ENCODE measurements around the gene NUP37. TPM values are rescaled to one million over a fixed set of nuclear protein-coding genes. Genes with fewer than 3 reads are reported as not detected.
"Not testable (repeated sequence)": the region's sequence is repeated elsewhere in the genome, so short reads cannot be mapped to it uniquely, and the experiment has no call there.

Gene NUP37
- total RNA-seq, 1 donor from 2014 or later = 141 TPM

DNA sequence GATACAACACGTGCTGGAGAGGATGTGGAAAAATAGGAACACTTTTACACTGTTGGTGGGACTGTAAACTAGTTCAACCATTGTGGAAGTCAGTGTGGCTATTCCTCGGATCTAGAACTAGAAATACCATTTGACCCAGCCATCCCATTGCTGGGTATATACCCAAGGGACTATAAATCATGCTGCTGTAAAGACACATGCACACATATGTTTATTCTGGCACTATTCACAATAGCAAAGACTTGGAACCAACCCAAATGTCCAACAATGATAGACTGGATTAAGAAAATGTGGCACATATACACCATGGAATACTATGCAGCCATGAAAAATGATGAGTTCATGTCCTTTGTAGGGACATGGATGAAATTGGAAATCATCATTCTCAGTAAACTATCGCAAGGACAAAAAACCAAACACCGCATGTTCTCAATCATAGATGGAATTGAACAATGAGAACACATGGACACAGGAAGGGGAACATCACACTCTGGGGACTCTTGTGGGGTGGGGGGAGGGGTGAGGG, 27.2 kb upstream of the NUP37 start:
- not testable (repeated sequence) for H3K36me3 ChIP-seq
- H3K36me3 Mint-ChIP-seq = peaks cover 16% of the 10 kb centered on the region

DNA sequence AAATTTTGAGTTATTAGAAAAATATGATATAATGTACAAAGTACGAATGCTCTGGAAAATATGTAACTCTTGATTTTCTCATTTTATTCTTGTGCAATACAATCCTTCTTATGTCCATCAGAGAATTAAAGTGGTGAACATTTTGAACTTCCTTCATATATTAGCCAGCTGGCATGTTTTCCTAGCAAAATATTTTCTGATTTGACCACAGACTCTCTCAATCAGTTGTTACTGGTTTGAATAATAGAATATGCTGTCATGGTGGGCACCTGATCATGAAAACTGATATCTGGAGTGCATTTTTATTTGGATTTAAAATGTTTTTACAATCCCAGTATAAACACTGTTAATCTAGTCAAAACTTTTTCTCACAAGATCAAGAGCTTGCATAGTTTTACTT, 24.3 kb upstream of the NUP37 start:
- Histone ChIP-seq H3K4me1 (no peaks in the 10 kb centered on the region), H3K27me3 (no peaks in the 10 kb centered on the region), H3K9ac (no peak overlapping the region), H3K4me2 (no peak overlapping the region), H3K27ac (no peak overlapping the region), H4K20me1 (ENCODE audit: low read depth) (no peaks in the 10 kb centered on the region), H3K4me3 (no peak overlapping the region), H3K9me3 (ENCODE audit: low read depth) (no peaks in the 10 kb centered on the region), H2AFZ (replicated peaks) (no peak overlapping the region), H3K79me2 (ENCODE audit: low read depth) (peaks cover 22% of the 10 kb centered on the region), H3F3A (ENCODE audit: low read depth) (no peaks in the 10 kb centered on the region), H3K36me3 (peaks cover 7% of the 10 kb centered on the region)
- no peak overlapping the region for H3K4me3 Mint-ChIP-seq
- H3K27me3 Mint-ChIP-seq (ENCODE audit: insufficient read depth, low read depth) = no peaks in the 10 kb centered on the region
- no peak for DNase-seq (ENCODE audit: low spot score)
- peaks cover 35% of the 10 kb centered on the region for H3K36me3 Mint-ChIP-seq
- TF ChIP-seq EZH2 (IDR thresholded peaks at IDR 0.05) (no peak), EZH2phosphoT487 (IDR thresholded peaks at IDR 0.05) (no peak)
- TF ChIP-seq, protein P1, sequence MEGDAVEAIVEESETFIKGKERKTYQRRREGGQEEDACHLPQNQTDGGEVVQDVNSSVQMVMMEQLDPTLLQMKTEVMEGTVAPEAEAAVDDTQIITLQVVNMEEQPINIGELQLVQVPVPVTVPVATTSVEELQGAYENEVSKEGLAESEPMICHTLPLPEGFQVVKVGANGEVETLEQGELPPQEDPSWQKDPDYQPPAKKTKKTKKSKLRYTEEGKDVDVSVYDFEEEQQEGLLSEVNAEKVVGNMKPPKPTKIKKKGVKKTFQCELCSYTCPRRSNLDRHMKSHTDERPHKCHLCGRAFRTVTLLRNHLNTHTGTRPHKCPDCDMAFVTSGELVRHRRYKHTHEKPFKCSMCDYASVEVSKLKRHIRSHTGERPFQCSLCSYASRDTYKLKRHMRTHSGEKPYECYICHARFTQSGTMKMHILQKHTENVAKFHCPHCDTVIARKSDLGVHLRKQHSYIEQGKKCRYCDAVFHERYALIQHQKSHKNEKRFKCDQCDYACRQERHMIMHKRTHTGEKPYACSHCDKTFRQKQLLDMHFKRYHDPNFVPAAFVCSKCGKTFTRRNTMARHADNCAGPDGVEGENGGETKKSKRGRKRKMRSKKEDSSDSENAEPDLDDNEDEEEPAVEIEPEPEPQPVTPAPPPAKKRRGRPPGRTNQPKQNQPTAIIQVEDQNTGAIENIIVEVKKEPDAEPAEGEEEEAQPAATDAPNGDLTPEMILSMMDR (IDR thresholded peaks at IDR 0.05) = no peak
- H3K4me1 Mint-ChIP-seq = no peaks in the 10 kb centered on the region
- no peak overlapping the region for H3K27ac Mint-ChIP-seq
- peaks cover 11% of the 10 kb centered on the region for H3K9me3 Mint-ChIP-seq

More for the DNA sequence above, 27.2 kb upstream of the NUP37 start:
- H3K27ac ChIP-seq; H3K79me2 ChIP-seq (ENCODE audit: low read depth); DNase-seq (ENCODE audit: low spot score); H3K4me3 Mint-ChIP-seq; H3K9ac ChIP-seq; H3F3A ChIP-seq (ENCODE audit: low read depth); H3K9me3 Mint-ChIP-seq; H3K27me3 Mint-ChIP-seq (ENCODE audit: insufficient read depth, low read depth); H3K27ac Mint-ChIP-seq; H3K4me2 ChIP-seq; H4K20me1 ChIP-seq (ENCODE audit: low read depth); H3K4me1 Mint-ChIP-seq; H3K4me3 ChIP-seq; H3K27me3 ChIP-seq; H3K4me1 ChIP-seq; H3K9me3 ChIP-seq (ENCODE audit: low read depth); H2AFZ ChIP-seq (replicated peaks): not testable (repeated sequence)

- not testable (repeated sequence) for H3K4me2 ChIP-seq; H3K4me3 Mint-ChIP-seq; H3K27ac Mint-ChIP-seq; H3K9me3 ChIP-seq (ENCODE audit: low read depth); H3K4me1 ChIP-seq; H3K27me3 Mint-ChIP-seq (ENCODE audit: insufficient read depth, low read depth); H3F3A ChIP-seq (ENCODE audit: low read depth); H3K4me1 Mint-ChIP-seq; H2AFZ ChIP-seq (replicated peaks); H4K20me1 ChIP-seq (ENCODE audit: low read depth); H3K27ac ChIP-seq; H3K9ac ChIP-seq; H3K27me3 ChIP-seq; H3K4me3 ChIP-seq; H3K36me3 ChIP-seq; DNase-seq (ENCODE audit: low spot score)
- peaks cover 34% of the 10 kb centered on the region for H3K79me2 ChIP-seq (ENCODE audit: low read depth)
- peaks cover 46% of the 10 kb centered on the region for H3K36me3 Mint-ChIP-seq
- H3K9me3 Mint-ChIP-seq = peaks cover 21% of the 10 kb centered on the region
Observed at GRCh38 chr12:102142866-102143373, 23.0 kb upstream of the NUP37 start.

DNA sequence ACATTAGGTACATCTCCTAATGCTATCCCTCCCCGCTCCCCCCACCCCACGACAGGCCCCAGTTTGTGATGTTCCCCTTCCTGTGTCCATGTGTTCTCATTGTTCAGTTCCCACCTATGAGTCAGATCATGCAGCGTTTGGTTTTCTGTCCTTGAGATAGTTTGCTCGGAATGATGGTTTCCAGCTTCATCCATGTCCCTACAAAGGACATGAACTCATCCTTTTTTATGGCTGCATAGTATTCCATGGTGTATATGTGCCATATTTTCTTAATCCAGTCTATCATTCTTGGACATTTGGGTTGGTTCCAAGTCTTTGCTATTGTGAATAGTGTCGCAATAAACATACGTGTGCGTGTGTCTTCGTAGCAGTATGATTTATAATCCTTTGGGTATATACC, 17.7 kb upstream of the NUP37 start:
- Mint-ChIP-seq H3K9me3 (peaks cover 25% of the 10 kb centered on the region), H3K36me3 (peaks cover 60% of the 10 kb centered on the region)
- H3K27ac Mint-ChIP-seq; H3K4me1 ChIP-seq; H3K9me3 ChIP-seq (ENCODE audit: low read depth); H3F3A ChIP-seq (ENCODE audit: low read depth); H3K4me1 Mint-ChIP-seq; H3K4me3 Mint-ChIP-seq; H3K36me3 ChIP-seq; H3K27me3 ChIP-seq; H3K27ac ChIP-seq; H3K27me3 Mint-ChIP-seq (ENCODE audit: insufficient read depth, low read depth); DNase-seq (ENCODE audit: low spot score); H3K4me2 ChIP-seq; H4K20me1 ChIP-seq (ENCODE audit: low read depth); H3K4me3 ChIP-seq; H3K9ac ChIP-seq; H2AFZ ChIP-seq (replicated peaks): not testable (repeated sequence)
- H3K79me2 ChIP-seq (ENCODE audit: low read depth) = peaks cover 40% of the 10 kb centered on the region

DNA sequence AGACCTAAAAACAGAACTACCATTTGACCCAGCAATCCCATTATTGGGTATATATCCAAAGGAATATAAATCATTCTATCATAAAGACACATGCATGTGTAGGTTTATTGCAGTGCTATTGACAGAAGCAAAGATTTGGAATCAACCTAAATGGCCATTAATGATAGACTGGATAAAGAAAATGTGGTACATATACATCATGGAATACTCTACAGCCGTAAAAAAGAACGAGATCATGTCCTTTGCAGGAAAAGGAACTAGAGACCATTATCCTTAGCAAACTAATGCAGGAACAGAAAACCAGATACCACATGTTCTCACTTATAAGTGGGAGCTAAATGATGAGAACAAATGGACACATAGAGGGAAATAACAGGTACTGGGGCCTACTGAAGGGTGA, 11.5 kb upstream of the NUP37 start:
- not testable (repeated sequence) for H3K27me3 Mint-ChIP-seq (ENCODE audit: insufficient read depth, low read depth); H3K27ac ChIP-seq; H3K4me3 Mint-ChIP-seq; H3K4me3 ChIP-seq; H3K4me1 ChIP-seq; H3K27me3 ChIP-seq; H3K4me2 ChIP-seq; H3K9me3 ChIP-seq (ENCODE audit: low read depth); H3K79me2 ChIP-seq (ENCODE audit: low read depth); H3K9ac ChIP-seq; H3K27ac Mint-ChIP-seq; H2AFZ ChIP-seq (replicated peaks); H4K20me1 ChIP-seq (ENCODE audit: low read depth); H3F3A ChIP-seq (ENCODE audit: low read depth); DNase-seq (ENCODE audit: low spot score); H3K4me1 Mint-ChIP-seq
- Mint-ChIP-seq H3K9me3 (peaks cover 20% of the 10 kb centered on the region), H3K36me3 (peaks cover 57% of the 10 kb centered on the region)
- H3K36me3 ChIP-seq = peaks cover 32% of the 10 kb centered on the region

DNA sequence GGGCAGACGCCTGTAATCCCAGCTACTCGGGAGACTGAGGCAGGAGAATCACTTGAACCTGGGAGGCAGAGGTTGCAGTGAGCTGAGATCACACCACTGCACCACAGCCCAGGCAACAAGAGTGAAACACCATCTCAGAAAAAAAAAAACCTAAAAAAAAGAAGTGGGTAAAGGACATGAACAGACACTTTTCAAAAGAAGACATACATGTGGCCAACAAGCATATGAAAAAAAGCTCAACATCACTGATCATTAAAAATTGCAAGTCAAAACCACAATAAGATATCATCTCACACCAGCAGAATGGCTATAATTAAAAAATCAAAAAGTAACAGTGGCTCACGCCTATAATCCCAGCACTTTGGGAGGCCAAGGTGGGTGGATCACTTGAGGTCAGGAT, 10.8 kb upstream of the NUP37 start:
- not testable (repeated sequence) for H3K4me3 Mint-ChIP-seq; H3K27me3 ChIP-seq; H3F3A ChIP-seq (ENCODE audit: low read depth); H3K4me2 ChIP-seq; H3K9ac ChIP-seq; H3K27ac ChIP-seq; H3K4me1 Mint-ChIP-seq; H3K4me1 ChIP-seq; H3K9me3 ChIP-seq (ENCODE audit: low read depth); H4K20me1 ChIP-seq (ENCODE audit: low read depth); H3K4me3 ChIP-seq; DNase-seq (ENCODE audit: low spot score); H2AFZ ChIP-seq (replicated peaks); H3K79me2 ChIP-seq (ENCODE audit: low read depth); H3K27ac Mint-ChIP-seq; H3K27me3 Mint-ChIP-seq (ENCODE audit: insufficient read depth, low read depth)
- Mint-ChIP-seq H3K36me3 (peaks cover 60% of the 10 kb centered on the region), H3K9me3 (peaks cover 20% of the 10 kb centered on the region)
- H3K36me3 ChIP-seq = peaks cover 32% of the 10 kb centered on the region

- H3K9me3 ChIP-seq (ENCODE audit: low read depth); H3K9me3 Mint-ChIP-seq; H3K4me1 ChIP-seq; H2AFZ ChIP-seq (replicated peaks); H4K20me1 ChIP-seq (ENCODE audit: low read depth); H3K27ac Mint-ChIP-seq; H3K27me3 ChIP-seq; H3F3A ChIP-seq (ENCODE audit: low read depth); DNase-seq (ENCODE audit: low spot score); H3K27me3 Mint-ChIP-seq (ENCODE audit: insufficient read depth, low read depth); H3K27ac ChIP-seq: not testable (repeated sequence)
- H3K79me2 ChIP-seq (ENCODE audit: low read depth) = peaks cover 62% of the 10 kb centered on the region
- Mint-ChIP-seq H3K4me1 (peaks cover 17% of the 10 kb centered on the region), H3K36me3 (peaks cover 11% of the 10 kb centered on the region), H3K4me3 (peak overlapping the region; percentile 90)
- H3K4me2 ChIP-seq = peak overlapping the region; percentile 90
- H3K4me3 ChIP-seq = peak overlapping the region; percentile 79
- H3K36me3 ChIP-seq = peaks cover 11% of the 10 kb centered on the region
- peak overlapping the region; percentile 65 for H3K9ac ChIP-seq
Observed at GRCh38 chr12:102121328-102121727, 1.4 kb upstream of the NUP37 start.

Data from neural progenitor cell (in vitro differentiated cells).